Effector memory CD8-positive, alpha-beta T cell (primary cell): ENCODE results near the gene SNX19.

Source experiments
- ATAC-seq: fragments of 150-1000 bp; cut with Tn5 transposase; replicated peaks from 2 replicates; pipeline ENCODE4 v1.10.0; 2021; ENCODE audit warnings: mild to moderate bottlenecking, moderate library complexity
- DNase-seq, 3 experiments: peaks; one replicate each; pipeline ENCODE4 v3.0.0; 2021
- H3K27ac Mint-ChIP-seq, 2 donors: one replicate each; pipeline ENCODE4 v1.8.0; 2022; ENCODE audit warnings: mild to moderate bottlenecking in 2 of 2, mixed read lengths in 2 of 2, moderate library complexity in 2 of 2
- H3K27me3 Mint-ChIP-seq, 2 donors: one replicate each; pipeline ENCODE4 v1.8.0; 2022; ENCODE audit warnings: mixed read lengths in 2 of 2
- H3K36me3 Mint-ChIP-seq: one replicate; pipeline ENCODE4 v1.8.0; 2022; ENCODE audit warnings: mild to moderate bottlenecking, moderate library complexity, mixed read lengths; ENCODE audit not compliant: insufficient read depth
- H3K4me1 Mint-ChIP-seq, 2 donors: one replicate each; pipeline ENCODE4 v1.8.0; 2022; ENCODE audit warnings: low read depth in 2 of 2, mixed read lengths in 2 of 2
- H3K4me3 Mint-ChIP-seq, 2 donors: one replicate each; pipeline ENCODE4 v1.8.0; 2022; ENCODE audit warnings: mild to moderate bottlenecking in 2 of 2, mixed read lengths in 2 of 2, moderate library complexity in 2 of 2
- H3K9me3 Mint-ChIP-seq, 2 donors: one replicate each; pipeline ENCODE4 v1.8.0; 2022; ENCODE audit warnings: mixed read lengths in 2 of 2

Gene SNX19

DNA sequence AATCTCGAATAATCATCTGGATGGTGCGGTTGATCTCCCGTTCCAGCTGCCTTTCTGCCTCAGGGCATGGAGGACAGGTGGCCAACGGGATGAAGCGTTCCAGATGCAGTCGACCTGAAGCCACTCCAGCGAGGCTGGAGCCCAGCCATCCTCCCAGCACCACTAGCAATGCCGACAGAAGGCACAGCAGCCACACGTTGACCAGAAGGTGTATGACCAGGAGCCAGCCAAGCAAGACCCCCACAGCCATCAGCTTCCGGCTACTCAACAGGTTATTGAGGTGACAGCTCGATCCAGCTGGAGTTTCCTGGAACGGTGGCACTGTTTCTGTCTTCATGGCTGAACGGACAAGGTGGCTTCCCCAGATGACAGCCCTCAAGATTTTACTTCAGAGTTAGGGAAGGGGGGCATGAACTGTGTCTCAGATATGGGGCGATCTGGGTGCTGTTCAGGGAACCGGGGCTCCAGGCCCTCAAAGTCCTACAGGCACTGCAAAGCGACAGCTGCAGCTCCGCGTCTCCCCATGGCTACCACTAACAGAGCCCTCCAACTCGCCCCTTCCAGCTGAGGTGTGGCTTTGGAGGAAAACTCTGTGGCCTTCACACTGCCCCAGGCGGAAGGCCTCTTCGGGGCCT is 559 bp downstream of the SNX19 start:
- Mint-ChIP-seq H3K27me3 (peaks cover 18 to 26% of the 10 kb centered on the region in 2 donors), H3K27ac (peak overlapping the region; percentile 90), H3K36me3 (peaks cover 20% of the 10 kb centered on the region), H3K4me1 (peaks cover 6 to 23% of the 10 kb centered on the region in 2 donors), H3K4me3 (peak overlapping the region; percentile 83 to 84), H3K9me3 (peaks cover 0 to 3% of the 10 kb centered on the region in 2 donors)
- no peak for ATAC-seq
- peak in 1 of 3 experiments; percentile 1 for DNase-seq

DNA sequence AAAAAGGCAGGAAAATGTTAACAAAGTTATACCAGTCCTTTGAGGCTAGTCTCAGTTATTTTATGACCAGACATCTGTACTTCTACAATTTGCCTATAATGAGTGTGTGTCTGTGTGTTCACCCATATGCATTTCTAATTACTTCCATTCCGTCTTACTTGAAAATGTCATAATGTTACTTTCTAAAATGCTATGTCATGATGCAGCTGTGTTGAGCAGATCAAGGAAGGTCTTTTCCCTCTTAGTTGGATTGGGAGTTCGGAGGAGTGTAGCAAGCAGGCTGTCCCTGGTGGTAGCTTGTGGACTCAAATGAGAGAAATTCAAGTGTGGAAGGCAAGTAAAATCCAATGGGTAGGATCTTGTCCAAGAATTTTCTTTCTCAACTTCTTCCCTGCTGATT is 3.0 kb downstream of the SNX19 start:
- ATAC-seq = no peak
- peaks cover 0 to 2% of the 10 kb centered on the region in 2 donors for H3K27me3 Mint-ChIP-seq
- peaks cover 0 to 3% of the 10 kb centered on the region in 2 donors for H3K9me3 Mint-ChIP-seq
- H3K4me1 Mint-ChIP-seq = peaks cover 14 to 41% of the 10 kb centered on the region in 2 donors
- DNase-seq = no peak
- peaks cover 30% of the 10 kb centered on the region for H3K36me3 Mint-ChIP-seq
- peak overlapping the region in 1 of 2 donors; percentile 14 for H3K4me3 Mint-ChIP-seq
- H3K27ac Mint-ChIP-seq = no peak overlapping the region

DNA sequence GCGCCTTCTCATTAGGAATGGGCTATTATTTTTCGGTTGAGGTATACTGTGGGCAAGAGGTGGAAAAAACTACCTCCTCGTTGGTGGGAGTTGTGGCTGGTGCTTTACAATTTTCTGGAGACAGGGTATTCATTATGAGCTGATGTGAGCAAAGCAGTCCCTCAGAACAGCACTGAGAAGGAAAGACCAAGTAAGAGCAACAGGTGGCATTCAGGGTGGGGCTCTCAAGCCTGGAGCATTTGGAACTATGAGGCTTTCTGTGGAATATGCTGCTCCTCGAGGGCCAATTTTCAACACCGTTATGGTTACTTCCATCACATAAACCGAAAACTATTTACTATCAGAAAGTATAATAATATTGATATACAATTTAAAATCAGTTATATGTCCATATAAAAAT is 3.7 kb downstream of the SNX19 start:
- Mint-ChIP-seq H3K36me3 (peaks cover 30% of the 10 kb centered on the region), H3K9me3 (peaks cover 0 to 3% of the 10 kb centered on the region in 2 donors), H3K4me3 (peak overlapping the region in 1 of 2 donors; percentile 8), H3K4me1 (peaks cover 17 to 48% of the 10 kb centered on the region in 2 donors), H3K27me3 (no peaks in the 10 kb centered on the region), H3K27ac (no peak overlapping the region)
- ATAC-seq (no peak), DNase-seq (no peak)

DNA sequence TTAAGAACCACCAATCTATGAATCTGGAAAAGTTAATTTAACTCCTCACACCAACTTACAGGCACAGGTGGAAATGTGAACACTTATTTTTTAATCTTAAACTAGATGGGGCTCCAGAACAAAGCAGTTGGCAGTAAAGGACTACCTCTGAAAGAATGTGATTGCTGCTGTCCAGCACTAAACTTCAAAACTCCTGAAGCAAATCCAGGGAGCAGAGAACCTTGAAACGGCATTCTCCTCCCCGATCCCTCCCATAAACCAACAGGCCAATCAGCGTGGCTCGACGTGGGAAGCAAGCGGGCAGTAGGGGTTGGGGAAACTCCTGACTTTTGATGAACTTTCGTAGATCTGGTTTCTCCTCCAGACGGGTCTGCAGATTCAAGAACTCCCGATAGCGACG is 5.0 kb downstream of the SNX19 start:
- DNase-seq = no peak
- no peaks in the 10 kb centered on the region for H3K27me3 Mint-ChIP-seq
- no peak overlapping the region for H3K27ac Mint-ChIP-seq
- peaks cover 0 to 3% of the 10 kb centered on the region in 2 donors for H3K9me3 Mint-ChIP-seq
- H3K36me3 Mint-ChIP-seq = peaks cover 29% of the 10 kb centered on the region
- no peak overlapping the region for H3K4me3 Mint-ChIP-seq
- no peak for ATAC-seq
- peaks cover 11 to 47% of the 10 kb centered on the region in 2 donors for H3K4me1 Mint-ChIP-seq

DNA sequence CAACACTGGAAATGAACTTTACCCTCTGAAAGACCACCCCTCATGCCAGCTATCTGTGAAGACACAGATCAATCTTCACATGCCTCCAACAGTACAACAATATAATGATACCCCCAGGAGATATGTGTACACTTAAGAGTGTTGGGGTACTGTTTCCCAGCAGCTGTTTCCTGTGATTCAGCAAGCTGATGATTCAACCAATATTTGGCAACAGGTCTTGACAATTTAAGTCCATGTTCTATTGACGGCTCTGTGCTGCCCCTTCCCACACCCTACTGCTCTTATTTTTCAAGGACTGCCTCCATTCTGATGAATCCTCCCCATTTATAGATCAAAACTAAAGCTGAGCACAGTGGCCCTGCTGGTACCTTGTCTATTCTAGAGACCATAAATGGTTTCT is 6.6 kb downstream of the SNX19 start:
- Mint-ChIP-seq H3K36me3 (peaks cover 37% of the 10 kb centered on the region), H3K9me3 (peaks cover 0 to 3% of the 10 kb centered on the region in 2 donors), H3K27me3 (no peaks in the 10 kb centered on the region), H3K27ac (no peak overlapping the region), H3K4me3 (no peak overlapping the region), H3K4me1 (peaks cover 11 to 47% of the 10 kb centered on the region in 2 donors)
- ATAC-seq (no peak), DNase-seq (no peak)

DNA sequence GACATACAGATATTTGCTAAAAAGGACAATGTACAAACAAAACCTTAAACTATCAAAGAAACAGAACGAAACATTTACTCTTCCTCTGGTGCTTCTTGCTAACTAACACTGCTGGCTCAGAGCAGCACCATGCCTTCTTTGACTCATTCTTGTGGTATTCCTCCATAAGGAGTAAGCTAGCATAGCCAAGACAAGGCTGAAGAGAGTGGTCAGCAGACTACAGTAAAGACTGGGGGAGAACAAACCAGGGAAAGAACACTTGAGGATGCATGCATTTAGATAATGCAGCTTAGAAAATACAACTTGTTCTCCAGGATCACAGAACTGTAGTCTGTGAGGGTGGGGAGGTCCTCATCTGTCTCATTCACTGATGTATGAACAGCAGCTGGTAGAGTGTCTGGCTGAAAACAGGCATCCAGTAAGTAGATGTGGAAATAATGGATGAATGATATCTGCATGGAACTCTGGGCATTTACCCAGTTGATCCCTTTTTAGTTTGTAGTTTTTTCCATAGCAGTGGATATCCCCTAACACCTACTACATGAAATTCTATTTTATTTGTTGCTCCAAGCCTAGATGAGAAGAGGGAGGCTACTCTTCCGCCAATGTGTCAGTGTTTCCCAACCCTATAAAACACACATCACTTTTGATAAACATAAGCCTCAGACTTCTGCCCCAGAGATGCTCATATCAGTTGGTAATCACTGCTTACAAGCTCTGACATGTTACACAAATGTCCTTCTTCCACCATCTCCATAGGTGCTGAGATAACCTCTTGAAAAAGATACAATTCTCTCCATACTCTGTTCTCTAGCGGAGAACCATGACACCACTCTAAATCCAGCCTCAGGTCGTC is 7.3 kb downstream of the SNX19 start:
- ATAC-seq = no peak
- no peaks in the 10 kb centered on the region for H3K27me3 Mint-ChIP-seq
- H3K27ac Mint-ChIP-seq = peak overlapping the region in 1 of 2 donors; percentile 11
- no peak for DNase-seq
- no peak overlapping the region for H3K4me3 Mint-ChIP-seq
- peaks cover 0 to 3% of the 10 kb centered on the region in 2 donors for H3K9me3 Mint-ChIP-seq
- H3K36me3 Mint-ChIP-seq = peaks cover 43% of the 10 kb centered on the region
- peaks cover 11 to 40% of the 10 kb centered on the region in 2 donors for H3K4me1 Mint-ChIP-seq

DNA sequence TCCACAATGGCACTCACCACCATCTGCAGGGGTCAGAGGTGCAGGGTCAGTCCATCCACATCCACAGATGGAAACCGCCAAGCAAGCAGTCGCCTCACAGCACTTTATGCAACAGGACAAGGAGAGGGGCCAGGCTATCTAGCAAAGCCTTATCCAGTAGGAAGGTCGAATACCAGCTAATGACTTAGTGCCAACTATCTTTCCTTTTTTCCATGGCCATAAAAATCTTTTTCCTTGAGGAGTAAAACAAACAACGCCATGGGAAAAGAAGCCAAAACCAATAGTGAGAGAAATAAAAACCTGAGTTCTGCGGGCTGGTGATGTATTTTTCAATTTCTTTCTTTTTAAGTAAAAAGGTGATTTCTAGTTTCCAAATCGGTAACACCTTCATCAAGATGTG is 8.2 kb downstream of the SNX19 start:
- H3K27me3 Mint-ChIP-seq = no peaks in the 10 kb centered on the region
- peaks cover 45% of the 10 kb centered on the region for H3K36me3 Mint-ChIP-seq
- no peak for DNase-seq
- H3K4me1 Mint-ChIP-seq = peaks cover 11 to 36% of the 10 kb centered on the region in 2 donors
- no peak overlapping the region for H3K4me3 Mint-ChIP-seq
- H3K27ac Mint-ChIP-seq = no peak overlapping the region
- no peak for ATAC-seq
- H3K9me3 Mint-ChIP-seq = peaks cover 0 to 3% of the 10 kb centered on the region in 2 donors

DNA sequence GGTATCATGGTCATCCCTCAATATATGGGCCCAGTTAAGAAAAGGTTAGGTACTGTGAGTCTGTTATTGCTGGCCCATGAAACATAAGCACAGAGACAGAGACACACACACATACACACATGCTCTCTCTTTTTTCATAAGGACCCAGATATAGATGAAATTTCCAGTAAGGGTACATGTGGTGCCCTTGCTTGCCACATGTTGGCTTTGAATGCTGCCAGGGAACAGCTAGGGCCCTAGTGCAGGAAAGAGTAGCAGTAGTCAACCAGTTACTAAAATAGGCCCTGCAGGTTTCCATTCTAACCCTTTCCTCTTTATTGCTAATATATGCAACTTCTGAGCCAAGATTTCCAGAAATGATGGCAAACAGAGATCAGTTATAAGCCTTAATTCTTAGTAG is 9.1 kb downstream of the SNX19 start:
- ATAC-seq (no peak), DNase-seq (no peak)
- Mint-ChIP-seq H3K27ac (peak overlapping the region in 1 of 2 donors; percentile 18), H3K36me3 (peaks cover 45% of the 10 kb centered on the region), H3K4me3 (no peak overlapping the region), H3K9me3 (peaks cover 0 to under 1% of the 10 kb centered on the region in 2 donors), H3K27me3 (no peaks in the 10 kb centered on the region), H3K4me1 (peaks cover 11 to 33% of the 10 kb centered on the region in 2 donors)

DNA sequence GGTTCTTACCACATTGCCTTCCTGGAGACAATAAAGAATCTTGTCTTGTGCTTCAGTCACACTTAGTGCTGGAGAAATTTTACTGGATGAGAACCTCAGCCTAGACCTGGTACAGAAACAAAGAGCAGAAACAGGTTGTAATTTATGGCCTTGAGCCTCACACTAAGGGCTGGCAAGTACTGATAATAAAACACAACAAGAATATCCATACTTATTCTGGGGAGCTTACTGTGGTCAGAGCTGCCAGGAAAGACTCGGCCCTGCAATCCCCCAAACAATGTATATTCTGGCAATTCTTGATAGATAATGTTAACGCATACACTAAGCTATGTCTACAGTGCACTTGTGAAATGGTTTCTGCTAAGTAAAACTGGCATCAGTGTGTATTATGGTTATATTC is 9.7 kb downstream of the SNX19 start:
- Mint-ChIP-seq H3K4me1 (peaks cover 11 to 28% of the 10 kb centered on the region in 2 donors), H3K36me3 (peaks cover 42% of the 10 kb centered on the region), H3K4me3 (no peak overlapping the region), H3K27me3 (no peaks in the 10 kb centered on the region), H3K9me3 (no peaks in the 10 kb centered on the region), H3K27ac (peak overlapping the region in 1 of 2 donors; percentile 18)
- no peak for DNase-seq
- ATAC-seq = no peak

DNA sequence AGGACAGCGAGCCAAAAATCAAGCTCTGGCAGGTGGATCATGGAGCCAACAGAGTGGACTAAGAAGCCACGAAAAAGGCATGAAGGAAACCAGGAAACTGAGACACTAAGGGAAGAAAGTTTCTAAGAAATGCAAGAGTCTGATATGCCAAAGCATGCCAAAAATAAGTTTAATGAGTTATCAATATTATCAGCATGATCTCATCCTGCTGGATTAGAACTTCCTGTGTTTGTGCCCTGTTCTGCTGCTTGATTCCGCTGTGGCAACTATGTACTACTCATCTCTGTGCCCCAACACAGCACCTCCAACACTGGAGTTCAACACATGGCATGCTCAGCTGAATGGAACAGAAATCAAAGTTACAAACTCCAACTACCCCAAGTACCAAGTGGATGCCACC is 10.8 kb downstream of the SNX19 start:
- Mint-ChIP-seq H3K9me3 (no peaks in the 10 kb centered on the region), H3K4me1 (peaks cover 11 to 26% of the 10 kb centered on the region in 2 donors), H3K4me3 (no peak overlapping the region), H3K27me3 (no peaks in the 10 kb centered on the region), H3K27ac (peak overlapping the region; percentile 32 to 35), H3K36me3 (peaks cover 41% of the 10 kb centered on the region)
- no peak for ATAC-seq
- DNase-seq = no peak

DNA sequence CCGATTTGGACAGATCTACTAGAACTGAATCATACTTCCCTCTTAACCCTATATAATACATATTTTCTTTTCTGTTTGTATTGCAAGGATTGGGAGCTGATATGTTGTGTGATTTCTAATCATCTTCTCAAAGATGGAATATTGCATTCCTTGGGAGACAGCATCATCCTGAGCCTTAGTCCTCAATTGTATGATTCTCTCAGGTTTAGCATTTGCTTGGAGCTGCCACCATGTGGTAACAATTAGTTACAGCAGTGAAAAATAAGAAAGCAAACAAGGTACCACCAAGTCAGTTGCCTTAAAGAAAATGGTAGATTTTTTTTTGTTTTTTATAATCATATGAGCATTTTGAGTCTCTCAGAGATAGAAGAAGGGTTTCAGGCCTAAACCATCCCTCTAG is 11.9 kb downstream of the SNX19 start:
- H3K27ac Mint-ChIP-seq = no peak overlapping the region
- no peak for DNase-seq
- peaks cover 7 to 15% of the 10 kb centered on the region in 2 donors for H3K4me1 Mint-ChIP-seq
- H3K36me3 Mint-ChIP-seq = peaks cover 44% of the 10 kb centered on the region
- no peaks in the 10 kb centered on the region for H3K27me3 Mint-ChIP-seq
- no peak overlapping the region for H3K4me3 Mint-ChIP-seq
- H3K9me3 Mint-ChIP-seq = no peaks in the 10 kb centered on the region
- ATAC-seq = no peak

DNA sequence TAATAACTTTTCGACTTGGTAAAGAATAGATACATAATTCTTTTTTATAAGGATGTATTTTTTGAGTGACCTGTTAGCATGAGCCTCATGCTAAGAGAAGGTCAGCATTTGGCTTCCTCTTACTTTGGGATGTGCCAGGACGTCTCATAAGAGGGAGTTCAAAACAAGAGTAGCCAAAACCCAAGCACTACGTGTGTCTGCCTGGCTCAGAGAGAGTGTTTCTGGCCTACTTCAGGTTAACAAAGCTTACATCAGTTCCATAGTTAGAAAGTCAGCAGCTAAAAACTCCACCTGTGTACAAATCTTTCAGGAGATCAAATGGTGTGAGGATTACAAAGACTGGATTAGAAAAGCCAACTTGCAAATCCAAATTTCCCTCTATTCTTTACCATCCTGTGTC is 13.9 kb downstream of the SNX19 start:
- Mint-ChIP-seq H3K27me3 (no peaks in the 10 kb centered on the region), H3K9me3 (no peaks in the 10 kb centered on the region), H3K27ac (peak overlapping the region in 1 of 2 donors; percentile 71), H3K4me3 (no peak overlapping the region), H3K36me3 (peaks cover 56% of the 10 kb centered on the region), H3K4me1 (peaks cover 2 to 9% of the 10 kb centered on the region in 2 donors)
- DNase-seq (no peak), ATAC-seq (no peak)

DNA sequence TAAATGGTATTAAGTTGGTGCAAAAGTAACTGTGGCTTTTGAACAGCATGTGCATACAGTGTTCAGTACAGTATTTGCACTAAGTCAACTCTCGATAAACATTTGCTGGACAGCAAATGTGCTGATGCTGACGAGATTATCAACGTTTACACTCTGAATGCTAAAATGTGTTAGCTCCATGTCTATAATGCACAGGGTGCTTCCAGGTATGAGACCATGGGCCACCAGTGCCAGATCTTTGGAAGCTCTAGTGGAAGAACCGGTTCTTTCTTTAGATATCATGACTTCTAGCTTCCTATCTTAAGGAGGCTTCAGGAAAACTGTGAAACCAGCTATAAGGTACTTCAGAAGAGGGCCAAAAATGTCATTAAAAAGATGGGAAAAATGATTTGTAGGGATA is 17.2 kb downstream of the SNX19 start:
- H3K4me3 Mint-ChIP-seq = no peak overlapping the region
- DNase-seq (no peak), ATAC-seq (no peak)
- H3K27ac Mint-ChIP-seq = no peak overlapping the region
- H3K4me1 Mint-ChIP-seq = peaks cover 3 to 13% of the 10 kb centered on the region in 2 donors
- no peaks in the 10 kb centered on the region for H3K27me3 Mint-ChIP-seq
- peaks cover 46% of the 10 kb centered on the region for H3K36me3 Mint-ChIP-seq
- H3K9me3 Mint-ChIP-seq = no peaks in the 10 kb centered on the region
